GM12891 (cell line): ENCODE results near the gene HNRNPDL.

Source experiments
- POLR2A ChIP-seq: IDR thresholded peaks from 2 replicates; pipeline ENCODE4 v1.6.1; 2011; ENCODE audit warnings: low read depth, low read length, control low read depth
- POLR2AphosphoS5 ChIP-seq: IDR thresholded peaks from 2 replicates; pipeline ENCODE4 v1.6.1; 2011; ENCODE audit warnings: low read depth, low read length, control low read depth

- TF ChIP-seq POLR2A = no peak
- no peak for TF ChIP-seq POLR2AphosphoS5
These were observed 7.6 kb downstream of the HNRNPDL start for GRCh38 chr4:82422616-82423015.
